Breast epithelium (tissue), 3 donors: Measurements from ENCODE around the gene GNAI3.

Source experiments
- CTCF ChIP-seq, 3 donors: fragments of 450-650 bp; IDR thresholded peaks; one replicate each; pipeline ENCODE4 v1.5.1; 2016 to 2017; ENCODE audit warnings: antibody characterized with exemption in 3 of 3, mild to moderate bottlenecking in 3 of 3, moderate library complexity in 3 of 3
- POLR2A ChIP-seq: fragments of 450-650 bp; IDR thresholded peaks from one replicate; pipeline ENCODE4 v1.6.1; 2016; ENCODE audit warnings: antibody characterized with exemption, mild to moderate bottlenecking, moderate library complexity
- POLR2AphosphoS5 ChIP-seq, 3 donors: sonication (generic); formaldehyde crosslinking; IDR thresholded peaks; one replicate each; pipeline ENCODE4 v1.6.1; 2017; ENCODE audit warnings: antibody characterized with exemption in 3 of 3

- TF ChIP-seq POLR2A (no peak), CTCF (IDR thresholded peaks at IDR 0.05) (no peak), POLR2AphosphoS5 (IDR thresholded peaks at IDR 0.05) (no peak)
Observed at GRCh38 chr1:109634292-109634691, 85.9 kb downstream of the GNAI3 start.
